UCSD-AML1 (cell line): ENCODE results near the gene MALL.
"Not testable (repeated sequence)": the region's sequence is repeated elsewhere in the genome, so short reads cannot be mapped to it uniquely, and the experiment has no call there.

Experiments used
- DNase-seq: peaks from one replicate; lab custom pipeline; 2025; ENCODE audit not compliant: unreplicated experiment; lab: John Stamatoyannopoulos, UW

Gene MALL

GRCh38 chr2:110099471-110100225 is 16.0 kb downstream of the MALL start:
- no peak for DNase-seq

- no peak for DNase-seq
Observed at GRCh38 chr2:110099038-110099425, 16.6 kb downstream of the MALL start.

DNA sequence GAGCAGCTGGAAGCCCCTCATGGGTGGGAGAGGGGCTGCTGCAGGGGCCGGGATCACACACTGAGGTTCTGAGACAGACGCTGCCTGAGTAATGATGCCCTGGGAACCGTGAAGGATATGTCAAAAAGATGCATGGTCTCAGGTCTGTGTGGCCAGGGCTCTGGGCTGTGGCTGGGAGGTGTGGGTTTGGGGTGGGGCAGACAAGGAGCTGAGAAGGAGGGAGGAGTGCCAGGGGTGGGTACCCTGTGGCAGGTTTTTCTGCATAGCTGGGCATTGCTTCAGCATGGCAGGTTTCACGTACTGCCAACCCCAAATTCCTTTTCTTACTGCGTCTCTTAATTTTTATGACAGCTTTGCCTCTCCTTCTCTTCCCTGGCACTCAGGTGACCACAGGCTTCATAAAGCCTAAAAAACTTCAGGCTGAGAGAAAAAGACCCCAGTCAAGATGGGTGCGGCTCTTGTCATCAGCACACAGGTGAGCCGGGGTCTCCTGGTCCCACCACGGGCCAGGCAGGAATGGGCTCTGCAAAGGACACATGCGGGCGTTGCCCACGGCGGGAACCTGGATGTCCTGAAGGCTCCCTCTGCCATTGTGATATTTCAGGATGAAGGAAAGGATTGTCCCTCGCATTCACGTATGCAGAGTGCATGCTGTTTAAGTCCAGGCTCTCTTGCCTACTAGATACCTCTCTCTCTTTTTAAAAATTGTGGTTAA is 18.0 kb downstream of the MALL start:
- no peak for DNase-seq

DNA sequence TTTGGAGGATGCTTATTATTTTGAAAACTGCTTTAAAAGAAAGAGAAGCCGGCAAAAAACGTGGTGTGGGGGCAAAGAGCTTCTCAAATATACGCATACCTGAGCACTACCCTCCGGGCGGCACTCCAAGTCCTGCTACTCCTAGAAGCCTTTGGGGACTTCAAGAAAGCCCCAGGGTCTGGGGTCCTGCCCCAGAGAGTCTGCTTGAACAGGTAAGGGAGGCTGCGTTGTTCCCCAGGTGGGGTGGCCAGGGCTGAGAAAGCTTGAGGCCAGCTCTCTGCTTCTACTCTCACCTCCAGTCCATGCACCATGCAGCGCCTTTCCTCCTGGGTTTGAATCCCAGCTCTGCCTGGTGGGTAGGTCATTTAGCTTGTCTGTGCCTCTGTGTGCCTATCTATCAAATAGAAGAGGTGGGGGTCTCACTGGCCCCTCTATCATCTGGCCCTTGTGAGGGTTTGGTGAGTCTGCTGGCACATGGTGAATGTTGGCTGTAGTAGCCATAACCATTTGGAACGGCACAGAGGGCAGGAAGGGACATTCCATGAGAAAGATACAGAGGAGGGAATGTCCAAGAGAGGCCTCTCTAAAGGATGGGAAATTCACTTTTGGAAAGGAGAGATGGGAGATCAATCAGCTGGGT is 19.5 kb downstream of the MALL start:
- DNase-seq, result no peak

DNA sequence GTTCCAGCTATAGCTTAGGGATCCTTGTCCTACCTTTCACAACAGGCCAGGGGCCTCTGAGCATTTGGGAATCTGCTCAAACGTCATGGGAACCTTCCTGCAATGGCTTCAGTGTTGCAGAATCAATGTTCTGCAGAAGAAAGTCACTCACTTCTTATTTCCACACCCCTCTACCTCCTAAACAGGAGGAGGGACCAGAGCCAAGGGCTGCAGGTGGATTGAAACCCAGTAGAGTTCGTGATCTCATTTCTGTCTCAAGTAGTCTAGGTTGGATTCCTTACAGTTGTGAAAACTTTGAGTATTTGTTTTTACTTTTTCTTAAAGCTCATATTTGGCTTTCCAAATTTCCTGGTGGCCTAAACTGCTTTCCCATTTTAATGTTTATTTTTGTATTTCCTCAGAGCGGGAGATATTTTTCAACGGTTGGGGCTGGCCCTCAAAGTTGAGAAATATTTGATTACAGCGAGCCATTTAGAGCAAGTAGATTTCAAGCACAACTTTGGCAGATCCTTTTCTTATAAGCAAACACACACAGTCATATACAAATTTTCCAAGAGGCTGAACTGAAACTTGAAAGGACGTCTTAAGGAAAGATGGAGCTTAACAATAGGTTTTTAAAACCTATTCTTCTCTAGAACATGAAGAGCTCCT is 20.6 kb downstream of the MALL start:
- not testable (repeated sequence) for DNase-seq

DNA sequence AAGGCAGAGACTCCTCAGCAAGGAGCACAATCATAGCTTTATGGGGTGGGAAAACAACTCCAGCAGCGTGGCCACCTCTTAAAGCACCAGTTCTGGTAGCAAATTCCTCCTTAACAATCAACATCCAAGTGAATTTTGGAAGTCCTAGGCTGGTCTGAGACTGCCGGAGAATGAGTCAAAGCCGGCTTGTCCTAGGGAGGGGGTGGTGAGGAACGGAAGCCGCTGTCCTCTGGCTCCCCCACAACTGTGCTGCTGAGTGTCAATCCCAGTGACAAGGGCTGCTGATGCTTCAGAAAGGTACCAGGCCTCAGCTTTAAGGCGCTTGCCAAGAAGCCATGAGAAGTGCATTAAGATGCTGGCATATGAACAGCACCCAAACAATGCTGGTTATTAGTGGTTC is 21.7 kb downstream of the MALL start:
- not testable (repeated sequence) for DNase-seq

DNA sequence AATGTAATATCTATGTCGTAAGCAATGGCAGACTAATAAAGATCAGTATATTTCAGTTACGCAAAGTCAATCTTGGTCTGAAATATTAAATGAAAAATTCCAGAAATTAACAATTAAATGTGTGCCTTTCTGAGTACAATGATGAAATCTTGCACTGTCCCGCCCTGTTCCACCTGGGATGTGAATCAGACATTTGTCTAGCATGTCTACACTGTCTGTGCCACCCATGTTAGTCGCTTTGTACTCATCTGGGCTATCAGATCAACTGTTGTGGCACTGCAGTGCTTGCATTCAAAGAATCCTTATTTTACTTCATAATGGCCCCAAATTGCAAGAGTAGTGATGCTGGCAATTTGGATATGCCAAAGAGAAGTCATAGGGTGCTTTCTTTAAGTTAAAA is 25.5 kb downstream of the MALL start:
- not testable (repeated sequence) for DNase-seq

GRCh38 chr2:110083757-110084156 is 31.9 kb downstream of the MALL start:
- DNase-seq, result not testable (repeated sequence)

DNA sequence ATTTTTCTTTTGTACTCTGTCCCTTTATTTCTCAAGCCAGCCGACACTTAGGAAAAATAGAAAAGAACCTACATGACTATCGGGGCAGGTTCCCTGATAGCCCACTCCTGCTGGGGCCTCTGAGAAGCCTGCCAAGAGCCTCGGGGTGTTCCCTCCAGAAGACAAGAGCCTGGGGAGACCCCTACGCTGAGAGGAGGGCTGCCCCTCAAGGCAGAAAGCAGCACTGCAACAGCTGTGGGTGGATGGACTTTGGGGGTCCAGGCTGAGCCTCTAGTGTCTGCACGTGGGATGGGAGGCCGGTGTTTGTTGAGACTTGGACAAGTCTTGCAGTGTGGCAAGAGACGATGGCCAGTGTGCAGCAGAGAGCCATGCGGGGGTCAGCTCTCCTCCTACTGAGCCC is 32.5 kb downstream of the MALL start:
- not testable (repeated sequence) for DNase-seq

DNA sequence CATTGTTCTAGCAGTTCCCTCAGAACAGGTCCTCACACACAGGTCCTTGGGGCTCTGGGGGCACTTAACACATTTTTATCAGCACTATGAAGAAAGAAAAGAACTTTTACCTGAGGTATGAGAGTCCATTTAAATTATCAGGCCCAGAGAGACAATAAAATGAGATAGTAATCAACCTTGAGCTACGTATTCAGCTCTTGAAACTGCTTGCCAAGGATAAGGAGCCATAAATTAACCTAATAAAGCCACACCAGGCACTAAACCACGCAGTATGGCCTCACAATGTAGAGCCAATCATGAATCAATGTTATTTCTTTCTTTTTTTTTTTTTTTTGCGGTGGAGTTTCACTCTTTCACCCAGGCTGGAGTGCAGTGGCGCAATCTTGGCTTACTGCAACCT is 37.5 kb downstream of the MALL start:
- DNase-seq, result not testable (repeated sequence)

DNA sequence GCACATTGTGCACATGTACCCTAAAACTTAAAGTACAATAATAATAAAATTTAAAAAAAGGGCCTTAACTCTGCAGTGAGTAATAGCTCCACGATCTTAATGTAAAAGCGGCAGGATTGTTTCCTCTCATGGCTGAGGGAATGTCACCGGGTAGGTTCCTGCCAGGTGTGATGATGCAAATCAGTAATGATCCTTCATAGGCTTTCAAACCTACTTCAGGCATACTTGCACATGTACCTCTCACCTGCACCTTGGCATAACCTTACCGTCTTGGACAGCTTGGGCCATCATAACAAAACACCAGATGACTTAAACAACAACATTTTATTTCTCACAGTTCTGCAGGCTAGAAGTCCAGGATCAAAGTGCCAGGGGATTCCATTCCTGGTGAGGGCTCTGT is 39.7 kb downstream of the MALL start:
- DNase-seq, result not testable (repeated sequence)

DNA sequence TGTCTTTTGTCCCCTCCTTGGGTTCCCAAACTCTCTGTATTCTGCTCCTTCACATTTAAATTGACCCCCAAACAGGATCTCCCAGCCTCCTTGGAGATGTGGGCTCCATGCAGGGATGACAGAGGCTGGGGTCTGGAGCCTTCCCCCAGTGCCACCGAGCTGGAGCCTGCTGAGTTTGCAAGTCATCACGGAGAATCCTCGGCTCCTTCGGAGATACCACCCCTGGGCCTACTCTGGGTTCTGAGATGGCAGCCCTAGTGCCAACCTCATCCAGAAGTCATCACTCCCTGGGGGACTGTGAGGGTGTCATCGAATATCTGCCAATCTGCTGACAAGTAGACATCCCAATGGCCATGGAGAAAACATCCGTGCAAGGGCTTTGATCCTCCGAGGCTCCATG is 45.8 kb downstream of the MALL start:
- DNase-seq, result not testable (repeated sequence)

DNA sequence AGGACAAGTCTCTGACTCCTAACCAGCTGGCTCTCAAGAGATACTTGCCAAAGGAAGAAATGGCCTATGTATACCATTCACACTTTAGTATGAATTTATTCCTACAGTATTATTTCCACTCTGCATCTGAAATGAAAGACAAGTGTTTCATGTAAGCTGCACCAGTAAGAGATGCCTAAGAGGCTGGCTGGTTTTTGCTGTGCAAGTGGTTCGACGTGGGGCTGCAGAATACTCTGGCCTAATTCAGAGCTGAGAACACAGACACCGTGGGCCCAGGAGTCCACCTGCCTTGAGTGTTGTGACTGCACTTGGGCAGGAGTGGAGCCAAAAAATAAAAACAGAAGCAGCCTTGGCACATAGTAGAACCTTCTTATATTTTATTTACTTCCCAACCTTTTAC is 47.5 kb downstream of the MALL start:
- not testable (repeated sequence) for DNase-seq

DNA sequence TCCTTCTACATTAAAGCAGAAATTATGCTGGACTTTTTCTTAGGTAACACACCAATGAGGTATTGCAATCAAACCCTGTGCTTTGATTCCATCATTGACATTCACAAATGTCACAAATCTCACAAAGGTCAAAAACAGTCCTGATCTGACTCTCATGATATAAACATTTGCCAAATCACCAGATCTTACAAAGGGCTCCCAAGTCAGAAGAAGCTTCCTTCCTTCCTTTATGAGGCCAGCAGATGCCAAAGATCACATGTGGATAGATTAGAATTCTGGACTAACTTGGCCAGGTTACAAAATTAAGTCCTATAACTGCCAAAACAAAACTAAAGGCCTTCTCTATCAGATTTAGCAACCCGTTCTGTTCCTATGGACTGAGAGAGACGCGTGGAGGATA is 53.3 kb downstream of the MALL start:
- not testable (repeated sequence) for DNase-seq

- DNase-seq, result not testable (repeated sequence)
Observed at GRCh38 chr2:110060550-110060949, 55.1 kb downstream of the MALL start.

- DNase-seq, result not testable (repeated sequence)
Observed at GRCh38 chr2:110059694-110060358, 55.8 kb downstream of the MALL start.

DNA sequence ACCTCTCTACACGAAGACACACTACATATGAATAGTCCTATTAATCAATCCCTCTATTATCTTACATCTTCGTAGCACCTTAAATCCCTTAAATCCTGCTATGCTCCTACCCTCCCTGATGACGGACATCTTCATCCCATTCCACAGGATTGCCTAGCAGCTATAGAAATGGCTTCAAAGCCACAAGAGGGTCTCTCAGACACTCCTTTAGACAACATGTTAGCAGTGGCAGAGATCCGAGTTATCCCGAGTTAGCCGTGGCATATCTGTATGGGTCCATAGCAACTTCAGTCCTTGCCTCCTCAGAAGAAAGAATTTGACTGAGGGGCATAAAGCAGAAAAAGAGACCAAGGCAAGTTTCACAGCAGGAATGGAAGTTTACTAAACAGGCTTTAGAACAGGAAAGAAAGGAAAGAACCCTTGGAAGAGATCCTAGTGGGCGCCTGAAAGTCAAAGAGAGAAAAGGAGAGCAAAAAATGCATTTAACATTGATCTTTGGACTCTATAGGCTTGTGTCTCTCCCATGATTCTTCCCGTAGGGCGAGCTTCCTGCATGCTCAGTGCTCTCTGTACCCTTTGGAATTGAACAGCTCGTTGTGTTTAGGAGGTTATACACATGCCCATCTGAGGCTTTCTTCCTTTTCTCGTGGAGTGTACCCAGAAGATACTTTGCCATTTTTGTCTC is 56.5 kb downstream of the MALL start:
- not testable (repeated sequence) for DNase-seq

GRCh38 chr2:110058034-110058433 is 57.6 kb downstream of the MALL start:
- not testable (repeated sequence) for DNase-seq

DNA sequence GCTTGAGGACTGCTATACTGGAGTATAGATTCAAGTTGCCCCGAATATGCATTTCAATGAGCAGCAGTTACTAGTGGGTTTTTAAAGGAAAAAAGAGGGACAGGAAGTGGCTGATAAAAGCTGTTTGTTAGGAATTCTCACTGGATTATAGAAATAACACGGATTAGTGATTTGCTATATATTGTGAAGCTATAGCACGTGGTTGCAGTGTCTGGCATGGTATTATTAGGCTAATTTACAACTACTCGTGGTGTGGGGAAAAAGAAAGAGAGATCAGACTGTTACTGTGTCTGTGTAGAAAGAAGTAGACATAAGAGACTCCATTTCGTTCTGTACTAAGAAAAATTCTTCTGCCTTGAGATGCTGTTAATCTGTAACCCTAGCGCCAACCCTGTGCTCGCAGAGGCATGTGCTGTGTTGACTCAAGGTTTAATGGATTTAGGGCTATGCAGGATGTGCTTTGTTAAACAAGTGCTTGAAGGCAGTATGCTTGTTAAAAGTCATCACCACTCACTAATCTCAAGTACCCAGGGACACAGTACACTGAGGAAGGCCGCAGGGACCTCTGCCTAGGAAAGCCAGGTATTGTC is 59.7 kb downstream of the MALL start:
- DNase-seq, result not testable (repeated sequence)
